SU-DHL-6 (cell line): ENCODE measurements around the gene CPT1B.

Source experiments
- H2AFZ ChIP-seq: fragments of 200-600 bp; sonication (generic); 2 replicates; pipeline ENCODE4 v1.6.1; 2014; ENCODE audit warnings: low read depth, mild to moderate bottlenecking, moderate library complexity, mixed read lengths, antibody characterized with exemption, low read length; ENCODE audit not compliant: severe bottlenecking
- H3F3A ChIP-seq: fragments of 200-600 bp; shearing (Covaris generic); 2 replicates; pipeline ENCODE4 v1.6.0; 2016; ENCODE audit warnings: antibody characterized with exemption, mild to moderate bottlenecking; ENCODE audit not compliant: insufficient read depth
- H3K27ac ChIP-seq: fragments of 200-600 bp; sonication (generic); 2 replicates; pipeline ENCODE4 v1.5.1; 2016; ENCODE audit warnings: low read depth, mild to moderate bottlenecking, low read length, moderate library complexity, mixed read lengths
- H3K27me3 ChIP-seq: fragments of 200-600 bp; sonication (generic), shearing (Covaris generic); 2 replicates; pipeline ENCODE4 v1.6.0; 2014; ENCODE audit warnings: mild to moderate bottlenecking, low read length
- H3K36me3 ChIP-seq: fragments of 200-600 bp; sonication (generic); 2 replicates; pipeline ENCODE4 v1.6.1; 2014; ENCODE audit warnings: mild to moderate bottlenecking, low read length, mixed read lengths
- H3K4me2 ChIP-seq: fragments of 300-600, 200-600 bp; shearing (Covaris generic), sonication (generic); 2 replicates; pipeline ENCODE4 v1.6.0; 2014; ENCODE audit warnings: low read length, low read depth, mild to moderate bottlenecking; ENCODE audit not compliant: poor library complexity, severe bottlenecking
- H3K4me3 ChIP-seq: fragments of 200-600 bp; sonication (generic); 2 replicates; pipeline ENCODE4 v1.5.1; 2014; ENCODE audit warnings: antibody characterized with exemption, low read length, mild to moderate bottlenecking, mixed read lengths; ENCODE audit not compliant: insufficient read depth, poor library complexity, severe bottlenecking
- H3K79me2 ChIP-seq: fragments of 200-600 bp; sonication (generic); 2 replicates; pipeline ENCODE4 v1.6.1; 2014; ENCODE audit warnings: mild to moderate bottlenecking, low read length, moderate library complexity; ENCODE audit not compliant: insufficient read depth
- H3K9ac ChIP-seq: fragments of 200-600 bp; sonication (generic); 2 replicates; pipeline ENCODE4 v1.7.0; 2014; ENCODE audit warnings: mild to moderate bottlenecking, low read length
- H3K9me2 ChIP-seq: fragments of 200-600 bp; sonication (generic); replicated peaks from 2 replicates; pipeline ENCODE4 v1.6.1; 2014; ENCODE audit warnings: low read length; ENCODE audit not compliant: insufficient read depth
- H3K9me3 ChIP-seq: fragments of 200-600 bp; sonication (generic); 2 replicates; pipeline ENCODE4 v1.6.1; 2014; ENCODE audit warnings: low read length, mixed read lengths; ENCODE audit not compliant: insufficient read depth
- H4K20me1 ChIP-seq: fragments of 200-600 bp; sonication (generic); 2 replicates; pipeline ENCODE4 v1.6.1; 2014; ENCODE audit warnings: low read depth, mild to moderate bottlenecking, antibody characterized with exemption, low read length, moderate library complexity, mixed read lengths
- EZH2phosphoT487 ChIP-seq: fragments of 200-600 bp; sonication (generic), shearing (Covaris generic); conservative IDR thresholded peaks from 2 replicates; pipeline ENCODE4 v1.6.1; 2018; ENCODE audit warnings: mild to moderate bottlenecking, antibody characterized with exemption, low read length, moderate library complexity, mixed read lengths
- TF ChIP-seq, protein P1 (sequence below): fragments of 200-600 bp; sonication (generic); IDR thresholded peaks from one replicate; pipeline ENCODE4 v1.5.1; 2017; ENCODE audit warnings: antibody characterized with exemption, mild to moderate bottlenecking, low read length, moderate library complexity; ENCODE audit not compliant: insufficient read depth, poor library complexity, severe bottlenecking

Gene CPT1B

DNA sequence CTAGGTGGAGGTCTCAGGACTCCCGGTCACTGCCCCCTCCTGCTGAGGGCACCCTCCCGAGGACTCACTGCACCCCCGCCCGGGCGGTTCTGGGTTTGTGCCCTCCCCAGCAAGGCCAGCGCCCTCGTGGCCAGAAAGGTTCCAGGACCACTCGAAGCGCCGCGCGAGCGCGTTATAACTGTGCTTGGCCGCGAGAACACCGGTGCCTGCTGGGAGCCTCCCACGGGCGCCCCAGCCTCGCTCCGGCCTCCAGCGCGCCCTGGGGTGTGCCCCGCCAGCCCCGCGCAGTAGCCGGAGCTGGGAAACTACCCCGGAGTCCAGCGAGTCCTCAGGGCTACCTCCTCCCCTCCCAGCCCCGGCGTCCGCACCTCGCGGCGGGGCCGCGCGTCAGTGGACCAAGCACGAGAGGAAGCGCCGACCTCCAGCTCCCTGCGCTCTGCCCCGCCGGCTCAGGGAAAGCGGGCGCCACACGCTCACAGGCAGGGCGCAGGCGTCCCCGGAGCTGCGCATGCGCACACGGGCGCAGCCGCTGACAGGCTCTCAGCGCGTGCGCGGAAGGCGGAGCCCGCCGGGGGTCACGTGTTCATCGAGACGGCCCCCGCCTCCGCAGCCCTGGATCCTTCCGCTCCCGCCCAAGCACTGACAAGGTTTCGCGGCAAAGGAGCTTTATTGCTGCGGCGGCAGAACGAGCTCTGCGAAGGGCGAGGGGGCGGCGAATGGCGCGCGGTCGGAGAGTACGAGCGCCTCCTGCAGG, 52.9 kb downstream of the CPT1B start, which contains the start of gene SCO2:
Gene SCO2 (minus strand): TSS at position 495 of the 754 bp plus-strand sequence. CDS start 1,187 bp downstream, outside the sequence.
- peak within 1 kb of the TSS; percentile 62 for H2AFZ ChIP-seq
- H4K20me1 ChIP-seq, result no peaks in the 10 kb centered on the region
- peaks cover 10% of the 10 kb centered on the region; the same call in 1 of the 2 replicates for H3K79me2 ChIP-seq
- H3K4me2 ChIP-seq, result peak within 1 kb of the TSS; percentile 71
- peak within 1 kb of the TSS; percentile 87 for H3K27ac ChIP-seq
- H3K9ac ChIP-seq, result peak within 1 kb of the TSS; percentile 88
- no peaks in the 10 kb centered on the region for H3K36me3 ChIP-seq
- TF ChIP-seq, protein P1, sequence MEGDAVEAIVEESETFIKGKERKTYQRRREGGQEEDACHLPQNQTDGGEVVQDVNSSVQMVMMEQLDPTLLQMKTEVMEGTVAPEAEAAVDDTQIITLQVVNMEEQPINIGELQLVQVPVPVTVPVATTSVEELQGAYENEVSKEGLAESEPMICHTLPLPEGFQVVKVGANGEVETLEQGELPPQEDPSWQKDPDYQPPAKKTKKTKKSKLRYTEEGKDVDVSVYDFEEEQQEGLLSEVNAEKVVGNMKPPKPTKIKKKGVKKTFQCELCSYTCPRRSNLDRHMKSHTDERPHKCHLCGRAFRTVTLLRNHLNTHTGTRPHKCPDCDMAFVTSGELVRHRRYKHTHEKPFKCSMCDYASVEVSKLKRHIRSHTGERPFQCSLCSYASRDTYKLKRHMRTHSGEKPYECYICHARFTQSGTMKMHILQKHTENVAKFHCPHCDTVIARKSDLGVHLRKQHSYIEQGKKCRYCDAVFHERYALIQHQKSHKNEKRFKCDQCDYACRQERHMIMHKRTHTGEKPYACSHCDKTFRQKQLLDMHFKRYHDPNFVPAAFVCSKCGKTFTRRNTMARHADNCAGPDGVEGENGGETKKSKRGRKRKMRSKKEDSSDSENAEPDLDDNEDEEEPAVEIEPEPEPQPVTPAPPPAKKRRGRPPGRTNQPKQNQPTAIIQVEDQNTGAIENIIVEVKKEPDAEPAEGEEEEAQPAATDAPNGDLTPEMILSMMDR, result no peak
- no peak for TF ChIP-seq EZH2phosphoT487
- peaks cover 12% of the 10 kb centered on the region; the same call in 1 of the 2 replicates for H3F3A ChIP-seq
- H3K9me2 ChIP-seq, result no peaks in the 10 kb centered on the region
- no peaks in the 10 kb centered on the region for H3K9me3 ChIP-seq
- peak within 1 kb of the TSS; percentile 64 for H3K4me3 ChIP-seq
- no peaks in the 10 kb centered on the region for H3K27me3 ChIP-seq

DNA sequence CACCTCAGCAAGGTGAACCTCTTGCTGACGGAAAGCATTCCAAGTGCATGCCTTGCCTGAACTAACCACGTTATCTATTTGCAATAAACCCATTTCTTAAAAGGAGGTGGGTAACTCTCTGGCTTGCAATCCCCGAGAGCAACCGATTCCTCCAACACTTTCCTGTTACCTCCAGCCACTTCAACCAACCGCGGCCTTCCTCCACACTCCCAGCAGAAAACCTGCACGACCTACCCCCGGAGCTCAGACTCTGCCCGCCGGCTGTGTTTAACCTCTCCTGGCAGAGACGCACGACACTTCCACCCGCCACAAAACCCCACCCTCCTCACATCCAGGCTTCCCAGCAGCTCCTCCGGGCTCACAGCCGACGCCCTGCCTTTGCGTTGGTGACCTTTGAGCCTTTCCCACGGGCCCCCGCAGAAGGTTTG, 53.5 kb downstream of the CPT1B start:
- TF ChIP-seq EZH2phosphoT487, result no peak
- TF ChIP-seq, protein P1, result no peak
- Histone ChIP-seq H3K9me3 (no peaks in the 10 kb centered on the region), H3K79me2 (peaks cover 10% of the 10 kb centered on the region; the same call in 1 of the 2 replicates), H3F3A (peaks cover 12% of the 10 kb centered on the region; the same call in 1 of the 2 replicates), H3K4me2 (peak overlapping the region; percentile 71), H3K9ac (peak overlapping the region; percentile 88), H3K27ac (peak overlapping the region; percentile 87), H4K20me1 (no peaks in the 10 kb centered on the region), H3K4me3 (peak overlapping the region; percentile 64), H3K27me3 (no peaks in the 10 kb centered on the region), H3K36me3 (no peaks in the 10 kb centered on the region), H3K9me2 (no peaks in the 10 kb centered on the region), H2AFZ (no peak overlapping the region)

DNA sequence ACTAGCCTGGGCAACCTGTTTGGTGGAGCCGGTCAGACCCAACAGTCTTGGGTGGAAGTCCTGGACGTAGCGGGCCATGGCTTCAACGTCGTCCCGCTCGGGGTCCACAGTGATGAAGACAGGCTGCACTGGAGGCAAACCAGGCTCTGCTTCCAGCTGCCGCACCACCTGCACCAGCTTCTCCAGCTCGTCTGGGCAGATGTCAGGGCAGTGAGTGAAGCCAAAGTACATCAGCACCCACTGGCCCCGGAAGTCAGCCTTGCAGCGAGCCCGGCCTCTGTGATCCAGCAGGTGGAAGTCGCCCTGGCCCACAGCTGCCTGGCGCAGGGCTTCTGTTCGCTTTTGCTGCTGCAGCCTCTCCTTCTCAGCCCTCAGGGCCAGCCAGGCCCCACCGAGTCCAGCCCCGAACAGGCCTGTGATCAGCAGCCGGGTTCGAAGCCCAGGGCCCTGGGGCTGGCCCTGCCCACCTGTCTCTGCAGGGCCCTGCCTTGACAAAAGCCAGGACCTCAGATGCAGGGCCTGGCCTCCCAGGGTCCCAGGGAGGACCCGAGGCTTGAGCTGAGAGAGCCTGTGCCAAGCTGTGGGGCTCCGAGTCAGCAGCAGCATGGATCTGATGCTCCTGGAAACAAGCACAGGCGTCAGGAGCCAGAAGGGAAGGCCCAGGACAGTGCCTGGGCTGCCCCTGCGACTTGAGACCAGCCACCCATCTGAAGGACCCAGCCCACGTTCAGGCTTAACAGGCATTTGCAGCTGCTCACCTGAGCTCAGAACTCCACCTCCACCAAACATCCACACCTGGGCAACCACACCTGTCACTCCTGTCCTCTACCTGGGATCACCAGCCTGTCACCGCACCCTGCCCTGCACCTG, 54.2 kb downstream of the CPT1B start:
- H3K9me3 ChIP-seq, result no peaks in the 10 kb centered on the region
- peak overlapping the region; percentile 88 for H3K9ac ChIP-seq
- H3K9me2 ChIP-seq, result no peaks in the 10 kb centered on the region
- TF ChIP-seq, protein P1, result no peak
- no peak for TF ChIP-seq EZH2phosphoT487
- H3F3A ChIP-seq, result peaks cover 12% of the 10 kb centered on the region; the same call in 1 of the 2 replicates
- no peaks in the 10 kb centered on the region for H4K20me1 ChIP-seq
- no peaks in the 10 kb centered on the region for H3K27me3 ChIP-seq
- H2AFZ ChIP-seq, result no peak overlapping the region
- peaks cover 10% of the 10 kb centered on the region; the same call in 1 of the 2 replicates for H3K79me2 ChIP-seq
- peak overlapping the region; percentile 87 for H3K27ac ChIP-seq
- peak overlapping the region; percentile 71 for H3K4me2 ChIP-seq
- H3K4me3 ChIP-seq, result peak overlapping the region; percentile 64
- no peaks in the 10 kb centered on the region for H3K36me3 ChIP-seq
